Loucy (cell line): ENCODE measurements around the gene DNAI4.
A peak's percentile ranks its signal among the peaks of the same experiment; 100 is the strongest.

ENCODE experiments used
- H2AFZ ChIP-seq: fragments of 200-600 bp; sonication (generic); 2 replicates; pipeline ENCODE4 v1.6.0; 2016; ENCODE audit warnings: antibody characterized with exemption, mild to moderate bottlenecking, low read length, moderate library complexity
- H3F3A ChIP-seq: fragments of 200-600 bp; 2 replicates; pipeline ENCODE4 v1.6.0; 2016; ENCODE audit warnings: antibody characterized with exemption, low read depth, mild to moderate bottlenecking
- H3K27me3 ChIP-seq: fragments of 200-600 bp; sonication (generic); 2 replicates; pipeline ENCODE4 v1.6.1; 2014; ENCODE audit warnings: low read length, mild to moderate bottlenecking; ENCODE audit not compliant: insufficient read depth, poor library complexity, severe bottlenecking
- H3K36me3 ChIP-seq: fragments of 200-600 bp; sonication (generic); 2 replicates; pipeline ENCODE4 v1.6.1; 2016; ENCODE audit warnings: low read length; ENCODE audit not compliant: insufficient read depth
- H3K4me1 ChIP-seq: fragments of 200-600 bp; sonication (generic); 2 replicates; pipeline ENCODE4 v1.5.1; 2014; ENCODE audit warnings: low read length, mild to moderate bottlenecking; ENCODE audit not compliant: insufficient read depth, poor library complexity, severe bottlenecking
- H3K4me2 ChIP-seq: fragments of 200-600 bp; sonication (generic); 2 replicates; pipeline ENCODE4 v1.6.0; 2014; ENCODE audit warnings: antibody characterized with exemption, low read length, low read depth, mild to moderate bottlenecking; ENCODE audit not compliant: poor library complexity, severe bottlenecking
- H3K4me3 ChIP-seq: fragments of 200-600 bp; sonication (generic); 2 replicates; pipeline ENCODE4 v1.5.1; 2014; ENCODE audit warnings: low read length, mild to moderate bottlenecking, mixed read lengths; ENCODE audit not compliant: poor library complexity, severe bottlenecking
- H3K79me2 ChIP-seq: fragments of 200-600 bp; sonication (generic); 2 replicates; pipeline ENCODE4 v1.6.1; 2014; ENCODE audit warnings: low read length; ENCODE audit not compliant: insufficient read depth
- H3K9ac ChIP-seq: fragments of 200-600 bp; sonication (generic); 2 replicates; pipeline ENCODE4 v1.6.0; 2014; ENCODE audit warnings: mild to moderate bottlenecking, low read depth, low read length, moderate library complexity; ENCODE audit not compliant: poor library complexity, severe bottlenecking
- H3K9me2 ChIP-seq: fragments of 200-600 bp; sonication (generic); replicated peaks from 2 replicates; pipeline ENCODE4 v1.6.1; 2016; ENCODE audit warnings: low read depth, low read length, mixed read lengths
- H3K9me3 ChIP-seq: fragments of 200-600 bp; sonication (generic); 2 replicates; pipeline ENCODE4 v1.6.1; 2014; ENCODE audit warnings: mild to moderate bottlenecking, antibody characterized with exemption, low read length, low read depth; ENCODE audit not compliant: insufficient read depth
- H4K20me1 ChIP-seq: fragments of 200-600 bp; sonication (generic); 2 replicates; pipeline ENCODE4 v1.6.0; 2014; ENCODE audit warnings: antibody characterized with exemption, low read length, mild to moderate bottlenecking; ENCODE audit not compliant: insufficient read depth, poor library complexity, severe bottlenecking
- CTCF ChIP-seq: fragments of 200-600 bp; sonication (generic); conservative IDR thresholded peaks from 2 replicates; pipeline ENCODE4 v1.5.1; 2014; ENCODE audit warnings: mild to moderate bottlenecking, antibody characterized with exemption, low read length
- EZH2phosphoT487 ChIP-seq: fragments of 200-600 bp; IDR thresholded peaks from 2 replicates; pipeline ENCODE4 v1.6.1; 2018; ENCODE audit warnings: antibody characterized with exemption, mild to moderate bottlenecking, moderate library complexity, borderline replicate concordance

DNAI4 gene

GRCh38 chr1:66770694-66771093 is 154.0 kb downstream of the DNAI4 start:
- peaks cover 18% of the 10 kb centered on the region for H3K4me1 ChIP-seq
- no peak overlapping the region for H3K4me3 ChIP-seq
- no peak overlapping the region for H3K9ac ChIP-seq
- TF ChIP-seq EZH2phosphoT487 (no peak), CTCF (no peak)
- no peaks in the 10 kb centered on the region; the same call in 1 of the 2 replicates for H3F3A ChIP-seq
- H3K79me2 ChIP-seq, result no peaks in the 10 kb centered on the region
- H3K4me2 ChIP-seq, result no peak overlapping the region
- no peaks in the 10 kb centered on the region for H3K9me2 ChIP-seq
- H2AFZ ChIP-seq, result no peak overlapping the region
- H4K20me1 ChIP-seq, result no peaks in the 10 kb centered on the region
- no peaks in the 10 kb centered on the region for H3K36me3 ChIP-seq
- no peaks in the 10 kb centered on the region for H3K27me3 ChIP-seq
- H3K9me3 ChIP-seq, result no peaks in the 10 kb centered on the region

GRCh38 chr1:66770240-66770639 is 154.4 kb downstream of the DNAI4 start:
- Histone ChIP-seq H3K36me3 (no peaks in the 10 kb centered on the region), H3F3A (no peaks in the 10 kb centered on the region; the same call in 1 of the 2 replicates), H3K4me1 (peaks cover 18% of the 10 kb centered on the region), H3K9ac (no peak overlapping the region), H2AFZ (peak overlapping the region; percentile 72; the same call in 1 of the 2 replicates), H3K27me3 (no peaks in the 10 kb centered on the region), H3K79me2 (no peaks in the 10 kb centered on the region), H3K4me3 (peak overlapping the region; percentile 61), H3K9me3 (no peaks in the 10 kb centered on the region), H3K9me2 (no peaks in the 10 kb centered on the region), H4K20me1 (no peaks in the 10 kb centered on the region), H3K4me2 (peak overlapping the region; percentile 67)
- TF ChIP-seq CTCF (no peak), EZH2phosphoT487 (no peak)

- peak overlapping the region; percentile 45 for H3K9ac ChIP-seq
- H3K79me2 ChIP-seq, result no peaks in the 10 kb centered on the region
These were observed 155.0 kb downstream of the DNAI4 start for GRCh38 chr1:66769512-66770229.

More at GRCh38 chr1:66769512-66770229, 155.0 kb downstream of the DNAI4 start:
- H3K36me3 ChIP-seq, result no peaks in the 10 kb centered on the region
- TF ChIP-seq CTCF (no peak), EZH2phosphoT487 (no peak)
- H3K4me3 ChIP-seq, result peak overlapping the region; percentile 61
- H3K27me3 ChIP-seq, result no peaks in the 10 kb centered on the region
- no peaks in the 10 kb centered on the region for H4K20me1 ChIP-seq
- H3K4me2 ChIP-seq, result peak overlapping the region; percentile 67
- H3F3A ChIP-seq, result no peaks in the 10 kb centered on the region; the same call in 1 of the 2 replicates
- H3K4me1 ChIP-seq, result peaks cover 18% of the 10 kb centered on the region
- H3K9me3 ChIP-seq, result no peaks in the 10 kb centered on the region
- H3K9me2 ChIP-seq, result no peaks in the 10 kb centered on the region
- H2AFZ ChIP-seq, result peak overlapping the region; percentile 72
